Vagina (tissue), 2 donors: ENCODE measurements around the gene ZNF529. TPM values are rescaled to one million over a fixed set of nuclear protein-coding genes. Genes with fewer than 3 reads are reported as not detected.

Experiments
- DNase-seq, 2 donors: peaks; one replicate each; pipeline ENCODE4 v3.0.0-alpha.2; 2017; ENCODE audit errors: extremely low spot score in 2 of 2
- H3K27ac ChIP-seq: fragments of 200-600 bp; sonication (generic); one replicate; pipeline ENCODE4 v1.5.1; 2019
- H3K27me3 ChIP-seq: fragments of 200-600 bp; sonication (generic); one replicate; pipeline ENCODE4 v1.5.1; 2019
- H3K36me3 ChIP-seq, 2 donors: fragments of 200-600 bp; sonication (generic); one replicate each; pipeline ENCODE4 v1.5.1; 2017 to 2019
- H3K4me1 ChIP-seq: fragments of 200-600 bp; sonication (generic); one replicate; pipeline ENCODE4 v1.5.1; 2019
- H3K4me3 ChIP-seq, 2 donors: fragments of 200-600 bp; sonication (generic); 1 replicate in 1 of 2; 2 replicates in 1 of 2; pipeline ENCODE4 v1.5.1; 2016 to 2019
- H3K9me3 ChIP-seq: fragments of 200-600 bp; sonication (generic); one replicate; pipeline ENCODE4 v1.5.1; 2019
- POLR2A ChIP-seq, 2 donors: fragments of 450-650 bp; IDR thresholded peaks; one replicate each; pipeline ENCODE4 v1.6.1; 2017; ENCODE audit warnings: antibody characterized with exemption in 2 of 2, mild to moderate bottlenecking in 2 of 2, moderate library complexity in 2 of 2
- POLR2AphosphoS5 ChIP-seq, 2 donors: sonication (generic); formaldehyde crosslinking; IDR thresholded peaks; one replicate each; pipeline ENCODE4 v1.9.0; 2017; ENCODE audit warnings: antibody characterized with exemption in 2 of 2, mild to moderate bottlenecking in 2 of 2, low read depth in 1 of 2; ENCODE audit not compliant: insufficient read depth in 1 of 2
- intact Hi-C: fragments of 100-400 bp; cut with DNase I; formaldehyde crosslinking; loops from one replicate; pipeline ENCODE4 v1.15.1; 2023
- total RNA-seq: library from RNA; depleted of rRNA; stranded (reverse); fragments of >200 nt; gene quantifications from one replicate; pipeline ENCODE4 v1.2.3, GENCODE V29; 2016
- TF ChIP-seq, protein P1 (sequence below), 3 experiments: fragments of 450-650 bp in 2 of 3; fragments of 200-600 bp in 1 of 3; sonication (generic) in 1 of 3; IDR thresholded peaks; one replicate each; pipeline ENCODE4 v1.5.1; 2017 to 2019; ENCODE audit warnings: antibody characterized with exemption in 3 of 3, mild to moderate bottlenecking in 2 of 3, moderate library complexity in 2 of 3

Gene ZNF529
- total RNA-seq, 1 donor from 2014 or later: 6.4 TPM

DNA sequence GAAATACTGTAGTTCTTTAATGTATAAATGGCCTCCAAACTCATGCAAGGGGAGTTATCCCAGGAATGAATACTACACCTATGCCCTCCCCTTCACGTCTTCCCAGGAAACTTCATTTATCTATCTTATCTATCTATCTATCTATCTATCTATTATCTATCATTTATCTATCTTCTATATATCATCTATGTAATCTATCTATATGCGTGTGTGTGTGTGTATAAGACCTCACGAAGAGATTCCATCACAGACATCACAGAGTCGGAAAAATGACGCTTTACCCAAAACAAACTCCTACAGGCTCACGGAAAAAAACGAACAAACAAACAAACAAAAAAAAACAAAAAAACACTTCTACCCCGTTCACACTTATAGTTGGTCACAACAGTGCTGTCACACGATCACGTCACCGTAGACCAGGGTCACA is 486 bp downstream of the ZNF529 start:
- DNase-seq: no peak
- peaks cover 0 to 36% of the 10 kb centered on the region in 2 donors for H3K36me3 ChIP-seq
- no peaks in the 10 kb centered on the region for H3K27me3 ChIP-seq
- intact Hi-C loops: no loop called here
- H3K27ac ChIP-seq: peak overlapping the region; percentile 88
- no peaks in the 10 kb centered on the region for H3K9me3 ChIP-seq
- peaks cover 21% of the 10 kb centered on the region for H3K4me1 ChIP-seq
- TF ChIP-seq POLR2AphosphoS5 (IDR thresholded peaks at IDR 0.05; ENCODE audit: insufficient read depth in 1 of 2, low read depth in 1 of 2) (no peak), POLR2A (IDR thresholded peaks at IDR 0.05) (no peak)
- TF ChIP-seq, protein P1, sequence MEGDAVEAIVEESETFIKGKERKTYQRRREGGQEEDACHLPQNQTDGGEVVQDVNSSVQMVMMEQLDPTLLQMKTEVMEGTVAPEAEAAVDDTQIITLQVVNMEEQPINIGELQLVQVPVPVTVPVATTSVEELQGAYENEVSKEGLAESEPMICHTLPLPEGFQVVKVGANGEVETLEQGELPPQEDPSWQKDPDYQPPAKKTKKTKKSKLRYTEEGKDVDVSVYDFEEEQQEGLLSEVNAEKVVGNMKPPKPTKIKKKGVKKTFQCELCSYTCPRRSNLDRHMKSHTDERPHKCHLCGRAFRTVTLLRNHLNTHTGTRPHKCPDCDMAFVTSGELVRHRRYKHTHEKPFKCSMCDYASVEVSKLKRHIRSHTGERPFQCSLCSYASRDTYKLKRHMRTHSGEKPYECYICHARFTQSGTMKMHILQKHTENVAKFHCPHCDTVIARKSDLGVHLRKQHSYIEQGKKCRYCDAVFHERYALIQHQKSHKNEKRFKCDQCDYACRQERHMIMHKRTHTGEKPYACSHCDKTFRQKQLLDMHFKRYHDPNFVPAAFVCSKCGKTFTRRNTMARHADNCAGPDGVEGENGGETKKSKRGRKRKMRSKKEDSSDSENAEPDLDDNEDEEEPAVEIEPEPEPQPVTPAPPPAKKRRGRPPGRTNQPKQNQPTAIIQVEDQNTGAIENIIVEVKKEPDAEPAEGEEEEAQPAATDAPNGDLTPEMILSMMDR (IDR thresholded peaks at IDR 0.05): no peak
- H3K4me3 ChIP-seq: peak overlapping the region; percentile 67 to 95

DNA sequence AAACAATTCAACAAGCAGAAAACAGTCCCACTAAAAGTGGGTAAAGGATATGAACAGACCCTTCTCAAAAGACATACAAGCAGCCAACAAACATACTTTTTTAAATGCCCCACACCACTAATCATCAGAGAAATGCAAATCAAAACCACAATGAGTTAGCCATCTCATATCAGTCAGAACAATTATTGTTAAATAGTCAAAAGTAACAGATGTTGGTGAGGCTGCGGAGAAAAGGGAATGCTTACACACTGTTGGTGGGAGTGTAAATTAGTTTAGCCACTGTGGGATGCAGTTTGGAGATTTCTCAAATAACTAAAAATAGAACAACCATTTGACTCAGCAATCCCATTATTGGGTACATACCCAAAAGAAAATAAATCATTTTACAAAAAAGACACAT is 8.7 kb downstream of the ZNF529 start:
- TF ChIP-seq POLR2AphosphoS5 (IDR thresholded peaks at IDR 0.05; ENCODE audit: insufficient read depth in 1 of 2, low read depth in 1 of 2) (no peak), POLR2A (IDR thresholded peaks at IDR 0.05) (no peak)
- TF ChIP-seq, protein P1 (IDR thresholded peaks at IDR 0.05): no peak
- Histone ChIP-seq H3K36me3 (peaks cover 0 to 96% of the 10 kb centered on the region in 2 donors), H3K9me3 (peaks cover 74% of the 10 kb centered on the region), H3K27ac (no peak overlapping the region), H3K4me3 (no peak overlapping the region), H3K27me3 (no peaks in the 10 kb centered on the region), H3K4me1 (no peaks in the 10 kb centered on the region)
- DNase-seq: no peak
- intact Hi-C loops: no loop called here

DNA sequence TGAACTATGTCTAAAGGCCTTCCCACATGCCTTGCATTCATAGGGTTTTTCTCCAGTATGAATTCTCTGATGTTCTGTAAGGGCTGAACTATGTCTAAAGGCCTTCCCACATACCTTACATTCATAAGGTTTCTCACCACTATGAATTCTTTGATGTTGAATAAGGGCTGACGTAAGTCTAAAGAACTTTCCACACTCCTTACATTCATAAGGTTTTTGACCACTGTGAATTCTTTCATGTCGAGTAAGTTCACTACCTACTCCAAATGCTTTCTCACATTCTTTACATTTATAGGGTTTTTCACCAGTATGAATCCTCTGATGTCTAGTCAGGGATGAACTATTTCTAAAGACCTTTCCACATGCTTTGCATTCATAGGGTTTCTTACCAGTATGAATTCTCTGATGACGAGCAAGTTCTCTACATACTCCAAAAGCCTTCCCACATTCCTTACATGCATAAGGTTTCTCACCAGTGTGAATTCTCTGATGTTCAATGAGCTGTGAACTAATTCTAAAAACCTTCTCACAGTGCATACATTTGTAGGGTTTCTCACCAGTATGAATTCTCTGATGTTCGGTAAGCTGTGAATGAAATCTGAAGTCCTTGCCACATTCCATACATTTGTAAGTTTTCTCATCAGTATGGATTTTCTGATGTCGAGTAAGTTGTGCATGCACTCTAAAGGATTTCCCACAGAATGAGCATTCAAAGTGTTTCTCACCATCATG is 25.9 kb downstream of the ZNF529 start:
- DNase-seq: no peak
- Histone ChIP-seq H3K4me1 (no peaks in the 10 kb centered on the region), H3K36me3 (peaks cover 9 to 96% of the 10 kb centered on the region in 2 donors), H3K27me3 (no peaks in the 10 kb centered on the region), H3K9me3 (peaks cover 96% of the 10 kb centered on the region), H3K4me3 (no peak overlapping the region), H3K27ac (no peak overlapping the region)
- intact Hi-C loops: no loop called here
- TF ChIP-seq, protein P1 (IDR thresholded peaks at IDR 0.05): no peak
- TF ChIP-seq POLR2A (IDR thresholded peaks at IDR 0.05) (no peak), POLR2AphosphoS5 (IDR thresholded peaks at IDR 0.05; ENCODE audit: insufficient read depth in 1 of 2, low read depth in 1 of 2) (no peak)

DNA sequence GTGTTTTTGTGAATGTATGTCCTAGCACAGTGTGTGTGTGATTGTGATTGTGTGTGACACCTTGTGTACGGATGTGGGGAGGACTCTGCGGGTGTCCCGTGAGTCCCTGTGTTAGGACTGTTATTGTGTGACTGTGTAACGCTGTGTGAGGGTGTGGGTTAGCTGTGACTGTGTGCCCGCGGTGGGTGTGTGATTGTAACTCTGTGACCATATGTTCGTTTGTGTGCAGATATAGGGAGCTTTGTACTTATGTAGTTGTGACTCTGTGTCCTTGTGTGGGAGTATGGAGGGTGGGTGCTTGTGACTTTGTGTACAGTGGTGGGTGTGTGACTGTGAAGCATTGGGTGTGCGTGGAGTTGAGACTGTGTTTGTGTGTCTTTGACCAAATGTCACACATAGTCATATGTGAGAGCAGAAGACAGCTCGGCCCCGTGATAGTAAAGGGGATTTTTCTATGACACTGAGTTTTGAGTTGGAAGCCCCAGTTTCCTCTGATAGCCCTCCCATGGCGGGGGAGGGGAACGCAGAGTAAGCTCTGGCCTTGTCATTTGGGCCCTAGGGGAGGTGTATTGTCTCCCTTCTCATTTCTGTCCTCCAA is 44.1 kb downstream of the ZNF529 start:
- H3K36me3 ChIP-seq: peaks cover 0 to 40% of the 10 kb centered on the region in 2 donors
- intact Hi-C loops: no loop called here
- TF ChIP-seq, protein P1 (IDR thresholded peaks at IDR 0.05): no peak
- peaks cover 11% of the 10 kb centered on the region for H3K9me3 ChIP-seq
- no peaks in the 10 kb centered on the region for H3K27me3 ChIP-seq
- H3K27ac ChIP-seq: peak overlapping the region; percentile 87
- peaks cover 18% of the 10 kb centered on the region for H3K4me1 ChIP-seq
- no peak for DNase-seq
- H3K4me3 ChIP-seq: peak overlapping the region; percentile 75 to 81
